Cortex of kidney (tissue), 1 donor: Measurements from ENCODE around the gene COL8A1.

Source experiments
- DNase-seq: peaks from one replicate; lab custom pipeline; 2025; lab: John Stamatoyannopoulos, UW

Gene COL8A1

GRCh38 chr3:99670556-99670950 lies 32.2 kb downstream of the COL8A1 start:
- no peak for DNase-seq

GRCh38 chr3:99674086-99674789 lies 35.8 kb downstream of the COL8A1 start:
- no peak for DNase-seq

- DNase-seq, result no peak
Measured at GRCh38 chr3:99678023-99678422, 39.6 kb downstream of the COL8A1 start.

- DNase-seq, result no peak
Measured at GRCh38 chr3:99678896-99679295, 40.5 kb downstream of the COL8A1 start.

DNA sequence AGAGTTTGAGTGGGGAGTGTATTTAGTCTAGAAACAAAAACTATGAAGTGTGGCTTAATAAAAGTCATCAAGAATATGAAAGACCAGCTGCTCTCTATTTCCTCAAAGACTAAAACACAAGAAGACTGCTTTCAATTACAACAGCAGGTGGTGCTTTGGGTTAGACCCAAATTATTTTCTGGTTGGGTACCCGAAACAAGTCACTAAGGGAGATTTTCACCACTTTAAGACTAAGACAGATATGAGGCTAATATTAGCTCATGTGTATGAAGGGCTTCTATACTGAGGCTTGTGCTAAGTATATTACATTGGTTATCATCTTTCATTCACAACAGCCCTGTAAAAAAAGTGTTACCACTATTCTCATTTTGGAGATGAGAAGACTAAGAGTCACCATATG lies 43.1 kb downstream of the COL8A1 start:
- DNase-seq, result no peak

- DNase-seq, result no peak
Measured at GRCh38 chr3:99681976-99682375, 43.6 kb downstream of the COL8A1 start.

GRCh38 chr3:99683465-99683864 lies 45.1 kb downstream of the COL8A1 start:
- DNase-seq, result no peak

DNA sequence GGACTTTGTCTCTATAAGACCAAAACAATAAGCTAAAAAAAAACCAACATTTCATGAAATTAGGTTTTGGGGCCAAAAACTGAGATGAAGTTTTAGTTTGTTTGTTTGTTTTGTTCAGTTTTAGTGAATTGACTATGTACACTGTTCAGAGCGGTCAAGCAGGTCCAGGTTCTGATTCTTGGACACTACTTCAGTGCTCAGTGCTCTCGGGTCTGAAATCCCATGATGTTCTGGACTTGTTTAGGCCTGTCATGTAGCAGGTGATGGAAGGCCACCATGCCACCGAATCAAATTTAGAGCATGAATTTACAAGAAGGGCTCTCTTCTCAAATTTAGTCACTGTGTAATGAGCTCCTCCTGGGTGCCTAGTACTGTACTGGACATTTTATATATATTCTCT lies 45.5 kb downstream of the COL8A1 start:
- DNase-seq, result no peak

GRCh38 chr3:99684644-99685043 lies 46.2 kb downstream of the COL8A1 start:
- DNase-seq, result no peak

- DNase-seq, result no peak
Measured at GRCh38 chr3:99686469-99686868, 48.1 kb downstream of the COL8A1 start.

DNA sequence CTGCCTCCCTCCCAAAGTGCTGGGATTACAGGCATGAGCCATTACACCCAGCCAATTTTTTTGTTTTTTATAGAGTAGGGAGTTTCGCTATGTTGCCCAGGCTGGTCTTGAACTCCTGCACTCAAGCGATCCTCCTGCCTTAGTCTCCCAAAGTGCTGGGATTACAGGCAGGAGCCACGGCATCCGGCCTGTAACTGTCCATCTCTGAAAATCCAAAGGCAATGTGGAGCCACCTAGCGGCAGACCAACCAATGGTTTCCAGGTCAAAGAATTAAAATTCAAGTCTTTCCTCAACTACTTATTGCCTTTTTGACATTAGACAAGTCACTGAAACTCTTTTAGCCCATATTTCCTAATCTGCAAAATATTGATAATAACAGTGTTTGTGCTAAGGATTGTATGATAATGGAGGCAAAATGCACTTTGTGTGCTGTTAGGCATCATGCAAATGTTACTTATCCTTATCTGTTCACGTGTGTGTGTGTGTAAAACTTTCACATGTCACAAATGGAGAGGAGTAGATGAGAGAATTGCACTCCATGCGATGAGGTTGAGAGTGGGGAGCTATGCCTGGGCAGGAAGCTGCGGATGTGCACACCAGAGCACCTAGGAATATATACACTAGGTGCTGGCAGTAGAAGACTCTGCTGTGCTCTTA lies 48.7 kb downstream of the COL8A1 start:
- DNase-seq, result no peak

DNA sequence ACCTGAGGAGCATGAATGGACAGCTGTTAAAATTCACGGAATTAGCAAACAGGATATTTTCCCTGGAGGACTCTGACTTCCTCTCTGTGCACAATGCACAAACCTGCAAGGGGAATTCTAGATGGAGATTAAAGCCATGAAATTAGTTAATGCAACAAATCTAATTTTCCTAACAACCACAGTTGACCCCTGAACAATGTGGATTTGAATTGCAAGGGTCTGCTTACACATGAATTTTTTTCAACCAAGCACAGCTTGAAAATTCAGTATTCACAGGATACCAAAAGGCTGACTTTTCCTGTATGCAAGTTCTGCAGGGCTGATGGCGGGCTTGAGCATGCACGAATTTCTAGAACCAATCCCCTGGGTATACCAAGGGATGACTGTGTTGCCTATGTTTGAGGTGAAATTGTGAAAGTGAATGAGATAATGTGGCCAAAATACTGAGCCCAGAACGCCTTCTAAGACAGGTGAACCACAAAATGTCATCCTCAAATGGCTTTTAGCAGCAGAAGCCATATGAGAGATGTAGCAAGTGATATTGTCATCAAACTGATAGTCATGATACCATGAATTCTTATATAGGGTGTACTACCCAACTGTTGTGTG lies 52.5 kb downstream of the COL8A1 start:
- DNase-seq, result no peak

DNA sequence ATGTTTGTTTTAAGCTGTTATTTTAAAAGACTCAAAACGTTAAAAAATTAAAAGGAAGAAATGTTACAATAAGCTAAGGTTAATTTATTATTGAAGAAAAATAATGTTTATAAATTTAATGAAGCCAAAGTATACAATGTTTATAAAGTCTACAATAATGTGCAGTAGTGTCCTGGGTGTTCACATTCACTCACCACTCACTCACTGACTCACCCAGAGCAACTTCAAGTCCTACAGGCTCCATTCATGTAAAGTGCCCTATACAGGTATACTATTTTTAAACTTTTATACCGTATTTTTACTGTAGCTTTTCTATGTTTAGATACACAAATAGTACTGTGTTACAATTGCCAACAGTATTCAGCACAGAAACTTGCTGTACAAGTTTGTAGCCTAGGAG lies 55.2 kb downstream of the COL8A1 start:
- no peak for DNase-seq

GRCh38 chr3:99696497-99696896 lies 58.1 kb downstream of the COL8A1 start:
- no peak for DNase-seq

DNA sequence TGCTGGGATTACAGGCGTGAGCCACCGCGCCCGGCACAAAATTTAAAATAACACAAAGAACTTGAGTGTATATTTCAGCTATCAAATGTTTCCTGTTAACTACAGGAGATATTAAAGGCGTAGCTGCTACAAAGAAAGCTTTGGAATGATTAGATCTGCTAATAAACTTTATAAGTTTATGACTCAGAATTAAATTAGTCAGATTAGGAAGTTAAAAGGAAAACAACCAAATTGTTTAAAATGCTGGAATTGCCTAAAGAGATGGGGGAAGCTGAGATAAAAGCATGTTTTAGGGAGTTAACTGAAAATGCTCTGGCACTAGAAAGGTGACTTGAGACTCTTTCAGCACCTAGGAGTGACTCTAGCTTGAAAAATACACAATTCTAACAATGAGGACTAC lies 58.9 kb downstream of the COL8A1 start:
- no peak for DNase-seq

DNA sequence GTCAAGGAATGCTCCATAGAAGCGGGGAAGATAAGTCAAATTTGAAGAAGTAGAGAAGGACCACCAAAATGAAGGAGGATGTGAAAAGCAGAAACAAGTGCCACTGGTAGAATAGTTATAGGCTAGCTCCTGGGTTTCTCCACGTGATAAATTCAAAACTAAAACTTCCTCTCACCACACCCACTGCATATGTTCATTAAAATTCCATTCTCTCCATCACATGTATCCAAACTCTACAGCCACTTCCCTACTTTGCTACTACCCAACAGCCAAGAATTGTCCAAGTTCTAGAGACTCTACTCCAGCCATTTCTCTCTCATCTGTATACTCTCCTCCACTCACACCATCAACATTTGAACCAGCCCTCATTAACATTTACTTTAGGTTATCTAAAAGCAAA lies 60.5 kb downstream of the COL8A1 start:
- no peak for DNase-seq

DNA sequence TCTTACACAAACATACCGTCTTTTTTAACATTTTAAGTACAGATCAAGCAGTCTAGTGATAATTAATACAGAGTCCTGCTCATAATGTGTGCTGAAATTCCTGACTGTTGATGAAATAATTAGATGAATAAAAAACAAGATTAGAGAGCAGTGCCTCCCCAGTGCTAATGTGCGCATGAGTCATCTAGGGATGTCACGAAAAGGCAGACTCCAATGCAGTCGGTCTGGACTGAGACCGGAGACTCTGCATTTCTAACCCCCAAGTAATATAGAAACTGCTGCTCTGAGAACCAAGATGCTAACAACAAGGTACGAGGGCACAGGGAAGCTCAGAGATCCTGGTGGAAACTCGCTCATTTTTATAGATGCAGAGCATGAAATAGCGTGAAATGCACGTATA lies 61.4 kb downstream of the COL8A1 start:
- no peak for DNase-seq

- DNase-seq, result no peak
Measured at GRCh38 chr3:99700631-99701268, 62.4 kb downstream of the COL8A1 start.

DNA sequence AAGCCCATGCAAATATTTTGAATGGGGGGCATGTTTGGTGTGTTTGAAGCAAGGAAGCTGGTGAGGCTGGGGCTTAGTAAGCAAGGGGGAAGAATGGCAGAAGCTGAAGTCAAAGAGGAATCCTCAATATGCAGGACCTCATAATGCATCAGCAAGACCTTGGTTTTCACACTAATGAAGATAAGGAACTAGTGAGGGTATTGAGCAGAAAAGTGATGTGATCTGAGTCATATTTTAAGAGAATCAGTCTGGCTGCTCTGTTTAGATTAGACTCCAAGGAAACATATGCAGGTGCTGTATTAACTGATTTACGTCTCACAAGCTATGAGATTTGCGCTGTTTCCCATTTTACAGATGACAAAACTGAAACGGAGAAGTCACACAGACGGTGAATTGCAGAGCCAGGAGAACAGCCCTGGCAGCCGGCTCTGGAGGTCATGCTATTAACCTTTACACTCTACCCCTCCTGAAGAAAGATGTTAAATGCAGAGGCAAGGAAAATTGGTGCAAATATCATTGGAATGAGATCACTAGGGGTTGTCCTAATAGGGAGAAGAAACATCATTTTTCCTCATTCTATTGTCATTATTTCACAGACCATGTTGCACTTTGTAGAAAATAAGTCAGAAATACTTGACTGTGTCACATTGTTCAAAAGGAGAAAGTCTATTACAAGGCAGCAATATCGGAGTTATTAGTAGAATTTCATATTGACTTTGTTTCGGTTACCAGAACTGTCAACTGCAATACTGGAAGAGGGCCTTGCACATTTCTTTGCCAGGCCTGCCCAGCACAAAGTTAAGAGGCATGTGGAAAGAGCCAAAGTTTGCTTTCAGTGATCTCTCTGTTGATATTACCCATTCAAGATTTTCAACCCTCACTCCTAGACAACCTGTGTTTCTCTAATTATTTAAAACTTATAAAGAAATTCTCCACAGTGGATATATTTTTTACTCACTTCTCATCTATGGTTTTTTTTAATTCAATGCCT lies 64.9 kb downstream of the COL8A1 start:
- DNase-seq, result no peak

- DNase-seq, result no peak
Measured at GRCh38 chr3:99704417-99704816, 66.0 kb downstream of the COL8A1 start.

DNA sequence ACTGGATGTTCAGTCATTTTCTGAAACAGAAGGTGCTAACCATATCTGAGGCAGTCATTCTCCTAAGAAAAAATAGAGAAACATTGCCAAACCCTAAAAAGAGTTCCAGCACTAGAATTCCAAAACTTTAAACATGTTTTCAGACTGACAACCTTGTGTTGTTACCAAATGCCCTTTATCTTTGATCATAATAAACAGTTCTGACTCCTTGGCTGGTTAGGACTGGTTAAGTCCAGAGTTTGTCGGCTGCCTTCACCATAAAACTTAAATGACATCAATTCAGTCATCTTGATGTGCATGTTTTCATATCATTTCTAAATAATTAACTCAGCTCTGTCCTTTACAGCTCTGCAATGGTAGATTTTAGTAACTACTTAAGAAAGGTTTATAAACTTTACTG lies 68.0 kb downstream of the COL8A1 start:
- no peak for DNase-seq
